Measurements from ENCODE around the gene PLCD1.

DNA sequence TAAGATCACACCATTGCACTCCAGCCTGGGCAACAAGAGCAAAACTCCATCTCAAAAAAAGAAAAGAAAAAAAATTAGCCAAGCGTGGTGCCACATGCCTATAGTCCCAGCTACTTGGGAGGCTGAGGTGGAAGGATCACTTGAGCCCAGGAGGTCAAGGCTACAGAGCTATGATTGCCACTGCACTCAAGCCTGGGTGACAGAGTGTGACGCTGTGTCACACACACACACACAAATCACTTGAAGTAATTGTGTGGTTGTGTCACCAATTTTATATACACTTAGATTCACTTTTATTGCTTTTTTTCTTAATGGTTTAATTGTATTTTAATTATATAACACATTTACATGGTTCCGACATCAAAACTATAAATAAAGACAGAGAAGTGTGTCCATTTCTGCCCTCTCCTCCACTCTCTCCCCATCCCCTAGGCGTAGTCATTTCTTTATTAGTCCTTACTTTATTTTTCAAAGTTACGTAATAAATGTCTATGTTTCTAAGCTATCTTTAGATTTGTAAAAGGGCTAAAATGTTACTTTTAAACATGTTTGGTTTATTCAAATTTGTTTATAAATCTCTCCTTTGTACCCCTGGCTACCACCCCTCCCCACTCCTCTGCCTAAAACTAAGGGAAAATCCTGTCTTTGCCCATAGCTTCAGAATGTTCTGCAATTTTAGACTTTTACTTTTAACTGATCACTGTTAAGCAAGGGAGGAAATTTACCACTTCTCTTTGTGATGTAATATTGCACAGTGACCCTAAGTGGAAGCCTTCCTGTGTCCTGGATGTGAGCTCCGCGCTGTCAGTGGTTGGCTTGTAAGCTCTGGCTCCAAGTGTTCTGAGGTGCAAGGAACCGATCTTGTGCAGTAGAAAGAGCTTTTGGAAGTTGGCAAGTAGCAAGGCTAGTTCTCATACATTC lies 49.6 kb downstream of the PLCD1 start:
- TF ChIP-seq EZH2phosphoT487 (IDR thresholded peaks at IDR 0.05; ENCODE audit: borderline replicate concordance, low read depth) (no peak), RFX5 (IDR thresholded peaks at IDR 0.05; ENCODE audit: low read length) (no peak), GATA2 (CRISPR knock-in tag; IDR thresholded peaks at IDR 0.05) (no peak), TAF1 (IDR thresholded peaks at IDR 0.05; ENCODE audit: borderline replicate concordance, low read depth, low read length) (no peak), MXI1 (IDR thresholded peaks at IDR 0.05; ENCODE audit: low read depth, low read length) (no peak), GABPA (IDR thresholded peaks at IDR 0.05; ENCODE audit: low read depth) (no peak), SIN3A (IDR thresholded peaks at IDR 0.05; ENCODE audit: borderline replicate concordance, low read depth, low read length) (no peak), POLR2AphosphoS5 (IDR thresholded peaks at IDR 0.05; ENCODE audit: low read depth, low read length) (no peak), YY1 (IDR thresholded peaks at IDR 0.05; ENCODE audit: low read depth) (no peak)
- TF ChIP-seq, protein P1, sequence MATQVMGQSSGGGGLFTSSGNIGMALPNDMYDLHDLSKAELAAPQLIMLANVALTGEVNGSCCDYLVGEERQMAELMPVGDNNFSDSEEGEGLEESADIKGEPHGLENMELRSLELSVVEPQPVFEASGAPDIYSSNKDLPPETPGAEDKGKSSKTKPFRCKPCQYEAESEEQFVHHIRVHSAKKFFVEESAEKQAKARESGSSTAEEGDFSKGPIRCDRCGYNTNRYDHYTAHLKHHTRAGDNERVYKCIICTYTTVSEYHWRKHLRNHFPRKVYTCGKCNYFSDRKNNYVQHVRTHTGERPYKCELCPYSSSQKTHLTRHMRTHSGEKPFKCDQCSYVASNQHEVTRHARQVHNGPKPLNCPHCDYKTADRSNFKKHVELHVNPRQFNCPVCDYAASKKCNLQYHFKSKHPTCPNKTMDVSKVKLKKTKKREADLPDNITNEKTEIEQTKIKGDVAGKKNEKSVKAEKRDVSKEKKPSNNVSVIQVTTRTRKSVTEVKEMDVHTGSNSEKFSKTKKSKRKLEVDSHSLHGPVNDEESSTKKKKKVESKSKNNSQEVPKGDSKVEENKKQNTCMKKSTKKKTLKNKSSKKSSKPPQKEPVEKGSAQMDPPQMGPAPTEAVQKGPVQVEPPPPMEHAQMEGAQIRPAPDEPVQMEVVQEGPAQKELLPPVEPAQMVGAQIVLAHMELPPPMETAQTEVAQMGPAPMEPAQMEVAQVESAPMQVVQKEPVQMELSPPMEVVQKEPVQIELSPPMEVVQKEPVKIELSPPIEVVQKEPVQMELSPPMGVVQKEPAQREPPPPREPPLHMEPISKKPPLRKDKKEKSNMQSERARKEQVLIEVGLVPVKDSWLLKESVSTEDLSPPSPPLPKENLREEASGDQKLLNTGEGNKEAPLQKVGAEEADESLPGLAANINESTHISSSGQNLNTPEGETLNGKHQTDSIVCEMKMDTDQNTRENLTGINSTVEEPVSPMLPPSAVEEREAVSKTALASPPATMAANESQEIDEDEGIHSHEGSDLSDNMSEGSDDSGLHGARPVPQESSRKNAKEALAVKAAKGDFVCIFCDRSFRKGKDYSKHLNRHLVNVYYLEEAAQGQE (IDR thresholded peaks at IDR 0.05; ENCODE audit: low read depth, low read length) = no peak
- TF ChIP-seq, protein P2, sequence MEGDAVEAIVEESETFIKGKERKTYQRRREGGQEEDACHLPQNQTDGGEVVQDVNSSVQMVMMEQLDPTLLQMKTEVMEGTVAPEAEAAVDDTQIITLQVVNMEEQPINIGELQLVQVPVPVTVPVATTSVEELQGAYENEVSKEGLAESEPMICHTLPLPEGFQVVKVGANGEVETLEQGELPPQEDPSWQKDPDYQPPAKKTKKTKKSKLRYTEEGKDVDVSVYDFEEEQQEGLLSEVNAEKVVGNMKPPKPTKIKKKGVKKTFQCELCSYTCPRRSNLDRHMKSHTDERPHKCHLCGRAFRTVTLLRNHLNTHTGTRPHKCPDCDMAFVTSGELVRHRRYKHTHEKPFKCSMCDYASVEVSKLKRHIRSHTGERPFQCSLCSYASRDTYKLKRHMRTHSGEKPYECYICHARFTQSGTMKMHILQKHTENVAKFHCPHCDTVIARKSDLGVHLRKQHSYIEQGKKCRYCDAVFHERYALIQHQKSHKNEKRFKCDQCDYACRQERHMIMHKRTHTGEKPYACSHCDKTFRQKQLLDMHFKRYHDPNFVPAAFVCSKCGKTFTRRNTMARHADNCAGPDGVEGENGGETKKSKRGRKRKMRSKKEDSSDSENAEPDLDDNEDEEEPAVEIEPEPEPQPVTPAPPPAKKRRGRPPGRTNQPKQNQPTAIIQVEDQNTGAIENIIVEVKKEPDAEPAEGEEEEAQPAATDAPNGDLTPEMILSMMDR (IDR thresholded peaks at IDR 0.05) = no peak
- TF ChIP-seq, protein P3, sequence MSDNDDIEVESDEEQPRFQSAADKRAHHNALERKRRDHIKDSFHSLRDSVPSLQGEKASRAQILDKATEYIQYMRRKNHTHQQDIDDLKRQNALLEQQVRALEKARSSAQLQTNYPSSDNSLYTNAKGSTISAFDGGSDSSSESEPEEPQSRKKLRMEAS (IDR thresholded peaks at IDR 0.05; ENCODE audit: low read depth) = no peak
